ENCODE data around the gene SSBP3.

DNA sequence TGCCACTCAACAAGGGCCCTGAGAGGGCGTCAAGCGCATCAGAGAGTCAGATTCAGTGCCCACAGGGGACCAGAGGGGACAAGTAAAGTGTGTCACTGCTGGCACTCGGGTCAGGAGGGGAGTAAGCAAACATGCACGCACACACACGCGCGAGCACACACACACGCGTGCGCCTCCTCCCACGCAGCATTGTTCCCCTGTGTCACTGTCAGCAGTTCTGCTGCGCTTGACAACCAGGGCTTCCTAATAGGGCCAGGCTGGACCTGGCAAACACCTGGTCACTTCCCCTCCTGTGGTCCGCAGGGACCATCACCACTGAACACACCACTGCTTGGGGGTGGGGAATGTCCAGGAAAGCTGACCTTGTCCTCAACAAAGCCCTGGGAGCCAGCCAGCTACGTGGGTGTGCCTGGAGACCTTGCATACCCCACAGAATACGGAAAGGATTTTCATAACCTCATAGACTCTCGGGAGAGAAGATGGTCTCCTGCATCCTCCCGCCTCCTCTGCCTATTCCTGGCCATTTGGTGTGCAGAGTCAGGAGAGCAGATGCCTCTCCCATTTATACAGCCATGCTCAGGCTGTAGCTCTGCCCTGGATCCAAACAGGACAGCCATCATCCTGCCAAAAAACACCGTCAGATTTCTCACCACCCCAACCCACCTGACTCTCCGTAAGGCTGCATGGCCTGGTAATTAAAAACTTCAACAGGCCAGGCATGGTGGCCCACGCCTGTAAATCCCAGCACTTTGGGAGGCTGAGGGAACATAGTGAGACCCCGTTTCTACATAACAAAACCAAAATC, 73.2 kb downstream of the SSBP3 start:
- TF ChIP-seq ZNF274 (IDR thresholded peaks at IDR 0.05; ENCODE audit: low read depth, low read length) (no peak), YY1 (IDR thresholded peaks at IDR 0.05; ENCODE audit: insufficient read depth, insufficient read length) (no peak), SUZ12 (IDR thresholded peaks at IDR 0.05; ENCODE audit: extremely low read depth, insufficient read depth, insufficient read length) (no peak)
